ENCODE data around the gene LGALS8. TPM values are rescaled to one million over a fixed set of nuclear protein-coding genes. Genes with fewer than 3 reads are reported as not detected.

LGALS8 gene
- total RNA-seq, 1 donor from 2014 or later = 42.4 TPM

GRCh38 chr1:236530959-236531358 lies 7.2 kb downstream of the LGALS8 start:
- Mint-ChIP-seq H3K27me3 (no peaks in the 10 kb centered on the region), H3K9me3 (no peaks in the 10 kb centered on the region), H3K36me3 (peaks cover 21% of the 10 kb centered on the region), H3K4me3 (no peak overlapping the region), H3K27ac (no peak overlapping the region), H3K4me1 (ENCODE audit: unreplicated experiment) (peaks cover 11% of the 10 kb centered on the region)
- DNase-seq (ENCODE audit: extremely low spot score, unreplicated experiment) = no peak
- TF ChIP-seq CTCF (conservative IDR thresholded peaks at IDR 0.05) = no peak

DNA sequence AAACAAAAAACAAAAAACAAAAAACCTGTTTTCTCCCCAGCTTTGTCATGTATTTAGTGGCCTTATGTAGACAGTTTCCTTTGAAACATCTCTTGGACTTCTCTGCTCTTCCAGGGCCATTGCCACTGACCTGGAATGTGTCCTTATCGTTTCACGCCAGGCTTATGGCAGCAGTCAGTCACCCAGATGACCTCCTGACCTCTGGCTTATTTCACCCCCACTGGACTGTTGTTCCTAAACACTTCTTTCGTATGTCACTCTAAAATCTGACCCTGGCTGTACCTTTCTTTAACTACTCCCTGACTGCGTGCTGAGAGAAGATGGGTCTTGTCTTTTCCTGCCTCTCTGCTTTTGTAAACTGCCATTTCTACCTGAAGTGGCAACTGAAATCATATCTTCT lies 9.1 kb downstream of the LGALS8 start:
- H3K36me3 Mint-ChIP-seq = peaks cover 14% of the 10 kb centered on the region
- peaks cover 16% of the 10 kb centered on the region for H3K4me1 Mint-ChIP-seq (ENCODE audit: unreplicated experiment)
- H3K9me3 Mint-ChIP-seq = no peaks in the 10 kb centered on the region
- DNase-seq (ENCODE audit: extremely low spot score, unreplicated experiment) = no peak
- no peak overlapping the region for H3K27ac Mint-ChIP-seq
- no peak overlapping the region for H3K4me3 Mint-ChIP-seq
- no peak for TF ChIP-seq CTCF (conservative IDR thresholded peaks at IDR 0.05)
- H3K27me3 Mint-ChIP-seq = no peaks in the 10 kb centered on the region

GRCh38 chr1:236534151-236534651 lies 10.4 kb downstream of the LGALS8 start:
- no peak for DNase-seq (ENCODE audit: extremely low spot score, unreplicated experiment)
- H3K27me3 Mint-ChIP-seq = no peaks in the 10 kb centered on the region
- peaks cover 14% of the 10 kb centered on the region for H3K36me3 Mint-ChIP-seq
- TF ChIP-seq CTCF (conservative IDR thresholded peaks at IDR 0.05) = no peak
- H3K4me3 Mint-ChIP-seq = no peak overlapping the region
- H3K27ac Mint-ChIP-seq = no peak overlapping the region
- peaks cover 16% of the 10 kb centered on the region for H3K4me1 Mint-ChIP-seq (ENCODE audit: unreplicated experiment)
- H3K9me3 Mint-ChIP-seq = no peaks in the 10 kb centered on the region

GRCh38 chr1:236535190-236535589 lies 11.4 kb downstream of the LGALS8 start:
- no peak for TF ChIP-seq CTCF (conservative IDR thresholded peaks at IDR 0.05)
- Mint-ChIP-seq H3K36me3 (peaks cover 16% of the 10 kb centered on the region), H3K27ac (peak overlapping the region; percentile 48), H3K4me3 (no peak overlapping the region), H3K27me3 (no peaks in the 10 kb centered on the region), H3K9me3 (no peaks in the 10 kb centered on the region), H3K4me1 (ENCODE audit: unreplicated experiment) (peaks cover 16% of the 10 kb centered on the region)
- no peak for DNase-seq (ENCODE audit: extremely low spot score, unreplicated experiment)

DNA sequence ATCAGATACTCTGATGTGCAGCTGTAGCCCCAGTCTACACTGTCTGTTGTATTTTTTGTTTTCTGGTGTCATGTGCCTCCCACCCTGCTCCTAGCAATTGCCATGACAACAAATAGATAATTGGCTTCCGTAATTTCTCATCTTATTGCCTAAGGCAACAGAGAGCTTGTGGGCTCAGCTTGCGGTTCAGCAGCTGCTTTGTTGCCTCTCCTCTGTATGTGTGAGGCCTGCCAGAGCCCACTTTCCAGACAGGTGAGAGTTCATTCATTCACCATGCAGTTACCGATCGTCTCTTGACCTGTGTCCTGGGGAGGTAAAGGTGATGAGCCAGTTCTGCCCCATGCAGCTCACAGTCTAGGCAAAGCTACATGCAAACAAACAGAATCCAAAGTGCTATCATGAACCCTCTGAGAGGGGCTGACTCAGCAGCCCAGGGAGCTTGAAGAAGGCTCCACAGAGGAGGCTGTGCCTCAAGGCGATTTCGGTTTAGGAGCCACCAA lies 11.9 kb downstream of the LGALS8 start:
- peaks cover 21% of the 10 kb centered on the region for H3K36me3 Mint-ChIP-seq
- no peak for TF ChIP-seq CTCF (conservative IDR thresholded peaks at IDR 0.05)
- DNase-seq (ENCODE audit: extremely low spot score, unreplicated experiment) = no peak
- no peaks in the 10 kb centered on the region for H3K9me3 Mint-ChIP-seq
- peak overlapping the region; percentile 14 for H3K4me3 Mint-ChIP-seq
- no peaks in the 10 kb centered on the region for H3K27me3 Mint-ChIP-seq
- H3K4me1 Mint-ChIP-seq (ENCODE audit: unreplicated experiment) = peaks cover 16% of the 10 kb centered on the region
- peak overlapping the region; percentile 48 for H3K27ac Mint-ChIP-seq

DNA sequence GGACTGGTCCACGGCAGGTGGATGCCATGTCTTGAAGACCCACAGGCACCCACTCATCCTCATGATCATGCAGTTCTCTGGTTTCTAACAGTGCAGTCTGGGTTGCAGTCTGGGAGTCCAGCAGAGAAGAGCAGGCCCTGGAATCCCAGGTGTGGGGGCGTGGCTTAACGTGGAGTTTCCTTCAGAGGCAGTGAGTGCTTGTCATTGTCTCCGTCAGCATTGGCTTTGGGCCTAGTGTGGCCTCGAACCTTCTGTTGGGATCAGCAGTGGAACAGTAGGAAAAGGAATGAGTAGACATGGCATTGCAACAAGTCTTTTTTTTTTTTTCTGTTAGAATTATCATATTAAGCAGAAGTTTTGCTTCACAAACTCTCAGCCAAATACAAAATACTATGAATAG lies 12.8 kb downstream of the LGALS8 start:
- TF ChIP-seq CTCF (conservative IDR thresholded peaks at IDR 0.05) = no peak
- Mint-ChIP-seq H3K9me3 (no peaks in the 10 kb centered on the region), H3K36me3 (peaks cover 19% of the 10 kb centered on the region), H3K4me1 (ENCODE audit: unreplicated experiment) (peaks cover 15% of the 10 kb centered on the region), H3K4me3 (no peak overlapping the region), H3K27me3 (no peaks in the 10 kb centered on the region), H3K27ac (no peak overlapping the region)
- no peak for DNase-seq (ENCODE audit: extremely low spot score, unreplicated experiment)
